SK-N-SH (cell line): Measurements from ENCODE around the gene UCP2. TPM values are rescaled to one million over a fixed set of nuclear protein-coding genes. Genes with fewer than 3 reads are reported as not detected.

Experiments
- CTCF ChIA-PET: fragments of 300-600, 350-600 bp; formaldehyde crosslinking; extraction: SDS; loops from one replicate; lab custom pipeline; 2021; lab: Yijun Ruan, JAX
- POLR2A ChIA-PET: fragments of 350-600 bp; sonication (Branson Sonifier 250); formaldehyde crosslinking; extraction: SDS; loops from one replicate; lab custom pipeline; 2020; ENCODE audit warnings: antibody characterized with exemption, inconsistent platforms; lab: Yijun Ruan, JAX
- DNase-seq: peaks from one replicate; pipeline ENCODE4 v3.0.0; 2012
- H2AFZ ChIP-seq: fragments of 200-600 bp; sonication (generic); 2 replicates; pipeline ENCODE4 v1.8.1; 2016; ENCODE audit warnings: antibody characterized with exemption, mild to moderate bottlenecking, low read depth
- H3F3A ChIP-seq: fragments of 200-600 bp; sonication (generic); replicated peaks from 2 replicates; pipeline ENCODE3; 2016; ENCODE audit warnings: antibody characterized with exemption, mild to moderate bottlenecking; ENCODE audit not compliant: insufficient read depth
- H3K27ac ChIP-seq, 2 experiments: fragments of 200-500 bp in 1 of 2; fragments of 200-600 bp in 1 of 2; sonication (Bioruptor generic) in 1 of 2; sonication (generic), shearing (Covaris generic) in 1 of 2; 2 replicates each; pipeline versions ENCODE4 v1.5.1 to v1.6.1; 2014 to 2016; ENCODE audit warnings: low read depth in 2 of 2, inconsistent platforms in 1 of 2, low read length in 1 of 2, mild to moderate bottlenecking in 1 of 2, mixed read lengths in 1 of 2
- H3K27me3 ChIP-seq: fragments of 200-600 bp; sonication (generic), shearing (Covaris generic); 2 replicates; pipeline ENCODE4 v1.6.1; 2016; ENCODE audit warnings: mixed run types; ENCODE audit not compliant: insufficient read depth
- H3K36me3 ChIP-seq, 2 experiments: fragments of 200-500 bp in 1 of 2; fragments of 200-600 bp in 1 of 2; sonication (Bioruptor generic) in 1 of 2; sonication (generic) in 1 of 2; replicated peaks in 1 of 2; 2 replicates each; pipeline versions ENCODE3 to v1.5.1; 2014 to 2016; ENCODE audit warnings: low read length in 1 of 2, mild to moderate bottlenecking in 1 of 2; ENCODE audit not compliant: insufficient read depth in 2 of 2, control insufficient read depth in 1 of 2
- H3K4me1 ChIP-seq, 2 experiments: fragments of 200-500 bp in 1 of 2; fragments of 200-600 bp in 1 of 2; sonication (Bioruptor generic) in 1 of 2; sonication (generic), shearing (Covaris generic) in 1 of 2; 2 replicates each; pipeline versions ENCODE4 v1.5.1 to v1.6.1; 2014 to 2016; ENCODE audit warnings: low read depth in 1 of 2, low read length in 1 of 2, mixed run types in 1 of 2; ENCODE audit not compliant: insufficient read depth in 2 of 2, control insufficient read depth in 1 of 2
- H3K4me2 ChIP-seq: fragments of 200-600 bp; sonication (generic), shearing (Covaris generic); 2 replicates; pipeline ENCODE4 v1.6.1; 2017; ENCODE audit warnings: mixed run types
- H3K4me3 ChIP-seq, 2 experiments: fragments of 200-500 bp in 1 of 2; fragments of 200-600 bp in 1 of 2; sonication (Bioruptor generic) in 1 of 2; sonication (generic), shearing (Covaris generic) in 1 of 2; 2 replicates each; pipeline versions ENCODE4 v1.5.1 to v1.8.1; 2014 to 2016; ENCODE audit warnings: low read depth in 2 of 2, inconsistent platforms in 1 of 2, low read length in 1 of 2, mild to moderate bottlenecking in 1 of 2, mixed read lengths in 1 of 2, moderate library complexity in 1 of 2
- H3K79me2 ChIP-seq: fragments of 200-600 bp; sonication (generic); 2 replicates; pipeline ENCODE4 v1.8.1; 2017; ENCODE audit warnings: mild to moderate bottlenecking; ENCODE audit not compliant: insufficient read depth
- H3K9ac ChIP-seq: fragments of 200-600 bp; sonication (generic); 2 replicates; pipeline ENCODE4 v1.6.1; 2017; ENCODE audit warnings: mixed run types
- H3K9me2 ChIP-seq: fragments of 200-600 bp; sonication (generic); 2 replicates; pipeline ENCODE4 v1.6.1; 2017; ENCODE audit warnings: mixed run types
- H3K9me3 ChIP-seq: fragments of 200-600 bp; sonication (generic); 2 replicates; pipeline ENCODE4 v1.6.1; 2017; ENCODE audit warnings: mixed run types, mild to moderate bottlenecking, moderate library complexity
- H4K20me1 ChIP-seq: fragments of 200-600 bp; sonication (generic); 2 replicates; pipeline ENCODE4 v1.6.1; 2017; ENCODE audit warnings: mild to moderate bottlenecking, mixed run types; ENCODE audit not compliant: insufficient read depth
- EZH2phosphoT487 ChIP-seq: fragments of 200-600 bp; sonication (generic); IDR thresholded peaks from 2 replicates; pipeline ENCODE4 v1.6.1; 2017; ENCODE audit warnings: low read depth, mixed run types, mild to moderate bottlenecking, antibody characterized with exemption, moderate library complexity, borderline replicate concordance
- MXI1 ChIP-seq: IDR thresholded peaks from 2 replicates; pipeline ENCODE4 v1.6.1; 2012; ENCODE audit warnings: mild to moderate bottlenecking, low read depth, low read length, improper control_type of control experiment
- NRF1 ChIP-seq: IDR thresholded peaks from 2 replicates; pipeline ENCODE4 v1.6.1; 2012; ENCODE audit warnings: low read depth, mild to moderate bottlenecking, low read length
- POLR2AphosphoS5 ChIP-seq: IDR thresholded peaks from 2 replicates; pipeline ENCODE4 v1.6.1; 2012; ENCODE audit warnings: low read depth, low read length
- TAF1 ChIP-seq: IDR thresholded peaks from 2 replicates; pipeline ENCODE4 v1.6.1; 2012; ENCODE audit warnings: low read depth, mild to moderate bottlenecking, low read length, moderate library complexity, borderline replicate concordance
- TEAD4 ChIP-seq: IDR thresholded peaks from 2 replicates; pipeline ENCODE4 v1.4.0; 2012; ENCODE audit warnings: mild to moderate bottlenecking, borderline replicate concordance; ENCODE audit not compliant: insufficient read depth
- WGBS: methylation state at CpG from one replicate; pipeline ENCODE4 v1.1.6; 2017; ENCODE audit warnings: low lambda C conversion rate; 5-methylcytosine and 5-hydroxymethylcytosine counted together
- polyA plus RNA-seq, 3 experiments: library from polyadenylated mRNA; depleted of rRNA; stranded (reverse); fragments of >200 nt; gene quantifications; 2 replicates each; pipeline ENCODE4 v1.2.3, GENCODE V29; 2012
- TF ChIP-seq, protein P1 (sequence below): IDR thresholded peaks from 2 replicates; pipeline ENCODE4 v1.4.0; 2012; ENCODE audit warnings: low read depth, borderline replicate concordance
- TF ChIP-seq, protein P2 (sequence below): IDR thresholded peaks from 2 replicates; pipeline ENCODE4; 2012

The UCP2 gene
- polyA plus RNA-seq, 1 of the 3 experiments (the other 2 are of a cell fraction): 36.0 TPM

DNA sequence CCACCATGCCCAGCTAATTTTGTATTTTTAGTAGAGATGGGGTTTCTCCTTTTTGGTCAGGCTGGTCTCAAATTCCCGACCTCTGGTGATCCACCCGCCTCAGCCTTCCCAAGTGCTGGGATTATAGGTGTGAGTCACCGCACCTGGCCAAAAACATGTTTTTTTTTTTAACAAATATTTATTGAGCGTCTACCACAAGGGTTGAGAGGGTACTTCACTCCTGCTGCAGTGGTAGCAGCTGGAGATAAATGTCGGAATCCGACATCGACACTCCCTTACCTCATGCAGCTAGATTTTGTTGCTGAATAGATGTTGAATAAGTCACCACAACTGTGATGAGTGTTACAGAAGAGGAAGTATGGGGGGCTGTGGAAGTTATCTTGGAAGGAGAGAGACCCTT lies 30.8 kb downstream of the UCP2 start:
- Histone ChIP-seq H3K9ac (no peak overlapping the region), H2AFZ (no peak overlapping the region), H3K4me2 (no peak overlapping the region), H3F3A (peaks cover 3% of the 10 kb centered on the region), H3K4me3 (no peak overlapping the region), H3K79me2 (no peaks in the 10 kb centered on the region), H3K4me1 (no peaks in the 10 kb centered on the region; a peak in 2 of 4 replicates), H3K9me3 (no peaks in the 10 kb centered on the region), H3K27ac (no peak overlapping the region)
- WGBS: 85% methylated on average over 7 of the region's 7 CpGs
- DNase-seq: no peak
- TF ChIP-seq TAF1 (no peak), NRF1 (no peak), TEAD4 (no peak)
- TF ChIP-seq, protein P1, sequence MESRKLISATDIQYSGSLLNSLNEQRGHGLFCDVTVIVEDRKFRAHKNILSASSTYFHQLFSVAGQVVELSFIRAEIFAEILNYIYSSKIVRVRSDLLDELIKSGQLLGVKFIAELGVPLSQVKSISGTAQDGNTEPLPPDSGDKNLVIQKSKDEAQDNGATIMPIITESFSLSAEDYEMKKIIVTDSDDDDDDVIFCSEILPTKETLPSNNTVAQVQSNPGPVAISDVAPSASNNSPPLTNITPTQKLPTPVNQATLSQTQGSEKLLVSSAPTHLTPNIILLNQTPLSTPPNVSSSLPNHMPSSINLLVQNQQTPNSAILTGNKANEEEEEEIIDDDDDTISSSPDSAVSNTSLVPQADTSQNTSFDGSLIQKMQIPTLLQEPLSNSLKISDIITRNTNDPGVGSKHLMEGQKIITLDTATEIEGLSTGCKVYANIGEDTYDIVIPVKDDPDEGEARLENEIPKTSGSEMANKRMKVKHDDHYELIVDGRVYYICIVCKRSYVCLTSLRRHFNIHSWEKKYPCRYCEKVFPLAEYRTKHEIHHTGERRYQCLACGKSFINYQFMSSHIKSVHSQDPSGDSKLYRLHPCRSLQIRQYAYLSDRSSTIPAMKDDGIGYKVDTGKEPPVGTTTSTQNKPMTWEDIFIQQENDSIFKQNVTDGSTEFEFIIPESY: no peak
- TF ChIP-seq, all 33 proteins: peak for 0
- ChIA-PET CTCF (interaction anchor here (0.7 kb wide), 1 partner anchor 12 kb away, joined by 3 read pairs; no protein-coding TSS in a partner anchor), POLR2A (no interaction called here)
- H3K36me3 ChIP-seq: no peaks in the 10 kb centered on the region
- H4K20me1 ChIP-seq: no peaks in the 10 kb centered on the region
- H3K9me2 ChIP-seq: no peaks in the 10 kb centered on the region
- no peaks in the 10 kb centered on the region for H3K27me3 ChIP-seq

DNA sequence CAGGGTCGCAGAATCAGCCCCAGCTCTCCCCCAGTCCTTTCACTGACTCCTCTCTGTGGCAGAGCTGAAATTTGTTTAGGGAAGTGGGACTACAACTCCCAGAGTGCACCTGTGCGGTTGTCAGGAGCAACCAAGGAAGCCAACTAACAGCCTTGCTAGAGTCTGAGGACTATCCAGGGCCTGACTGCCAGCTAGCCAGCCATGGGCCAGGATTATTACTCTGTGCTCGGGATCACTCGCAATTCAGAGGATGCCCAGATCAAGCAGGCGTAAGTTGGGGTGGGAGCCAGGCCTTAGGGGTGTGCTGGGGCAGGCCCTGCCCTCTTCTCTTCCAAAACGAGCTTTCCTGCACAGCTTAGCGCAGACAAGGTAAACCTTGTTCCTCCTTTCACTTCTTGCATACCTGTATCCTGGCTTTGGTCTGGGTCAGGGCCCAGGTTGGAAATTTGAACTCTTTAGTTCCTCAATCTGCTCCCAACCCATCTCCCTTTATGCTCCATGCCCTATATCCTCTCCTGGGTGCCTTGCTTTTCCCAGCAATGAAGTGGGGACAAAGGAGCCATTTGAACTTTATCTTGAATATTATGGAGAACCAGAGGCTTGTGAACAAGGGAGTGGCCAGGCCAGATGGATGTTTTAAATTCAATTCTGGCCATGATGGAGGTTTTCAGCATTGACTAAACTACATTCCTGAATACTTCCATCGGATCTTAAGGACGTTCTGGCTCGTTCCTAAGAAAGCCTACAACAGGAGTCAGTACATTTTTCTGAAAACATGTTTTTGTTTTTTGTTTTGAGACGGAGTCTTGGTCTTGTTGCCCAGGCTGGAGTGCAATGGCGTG lies 31.6 kb downstream of the UCP2 start, which contains the start of gene DNAJB13:
Gene DNAJB13 (plus strand): TSS at position 158 of the 842 bp plus-strand sequence. CDS start 44 bp downstream, at position 202.
- 92% methylated on average over 9 of the region's 12 CpGs for WGBS
- H3K9me3 ChIP-seq: no peaks in the 10 kb centered on the region
- CTCF ChIA-PET: interaction anchor here (0.8 to 1.9 kb wide), 3 partner anchors 11 to 304 kb away, joined by 3 to 8 read pairs (median 3); no protein-coding TSS in a partner anchor
- DNase-seq: peak; percentile 72
- H3K79me2 ChIP-seq: no peaks in the 10 kb centered on the region
- H4K20me1 ChIP-seq: no peaks in the 10 kb centered on the region
- TF ChIP-seq MXI1 (no peak), EZH2phosphoT487 (no peak), POLR2AphosphoS5 (no peak), TAF1 (no peak)
- TF ChIP-seq, protein P2, sequence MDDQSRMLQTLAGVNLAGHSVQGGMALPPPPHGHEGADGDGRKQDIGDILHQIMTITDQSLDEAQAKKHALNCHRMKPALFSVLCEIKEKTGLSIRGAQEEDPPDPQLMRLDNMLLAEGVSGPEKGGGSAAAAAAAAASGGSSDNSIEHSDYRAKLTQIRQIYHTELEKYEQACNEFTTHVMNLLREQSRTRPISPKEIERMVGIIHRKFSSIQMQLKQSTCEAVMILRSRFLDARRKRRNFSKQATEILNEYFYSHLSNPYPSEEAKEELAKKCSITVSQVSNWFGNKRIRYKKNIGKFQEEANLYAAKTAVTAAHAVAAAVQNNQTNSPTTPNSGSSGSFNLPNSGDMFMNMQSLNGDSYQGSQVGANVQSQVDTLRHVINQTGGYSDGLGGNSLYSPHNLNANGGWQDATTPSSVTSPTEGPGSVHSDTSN: no peak
- H3K36me3 ChIP-seq: no peaks in the 10 kb centered on the region
- H3F3A ChIP-seq: peaks cover 3% of the 10 kb centered on the region
- no peak within 1 kb of the TSS for H3K4me2 ChIP-seq
- no peak within 1 kb of the TSS for H3K27ac ChIP-seq
- no peaks in the 10 kb centered on the region; a peak in 2 of 4 replicates for H3K4me1 ChIP-seq
- H3K9ac ChIP-seq: no peak within 1 kb of the TSS
- H3K27me3 ChIP-seq: no peaks in the 10 kb centered on the region
- no peak within 1 kb of the TSS for H2AFZ ChIP-seq
- no peak within 1 kb of the TSS for H3K4me3 ChIP-seq
- POLR2A ChIA-PET: no interaction called here
- H3K9me2 ChIP-seq: no peaks in the 10 kb centered on the region
